ENCODE results near the gene TBXA2R. TPM values are rescaled to one million over a fixed set of nuclear protein-coding genes. Genes with fewer than 3 reads are reported as not detected.

Gene TBXA2R
- total and polyA plus RNA-seq, 2 experiments from 2014 or later: 0.76 to 2.6 TPM

DNA sequence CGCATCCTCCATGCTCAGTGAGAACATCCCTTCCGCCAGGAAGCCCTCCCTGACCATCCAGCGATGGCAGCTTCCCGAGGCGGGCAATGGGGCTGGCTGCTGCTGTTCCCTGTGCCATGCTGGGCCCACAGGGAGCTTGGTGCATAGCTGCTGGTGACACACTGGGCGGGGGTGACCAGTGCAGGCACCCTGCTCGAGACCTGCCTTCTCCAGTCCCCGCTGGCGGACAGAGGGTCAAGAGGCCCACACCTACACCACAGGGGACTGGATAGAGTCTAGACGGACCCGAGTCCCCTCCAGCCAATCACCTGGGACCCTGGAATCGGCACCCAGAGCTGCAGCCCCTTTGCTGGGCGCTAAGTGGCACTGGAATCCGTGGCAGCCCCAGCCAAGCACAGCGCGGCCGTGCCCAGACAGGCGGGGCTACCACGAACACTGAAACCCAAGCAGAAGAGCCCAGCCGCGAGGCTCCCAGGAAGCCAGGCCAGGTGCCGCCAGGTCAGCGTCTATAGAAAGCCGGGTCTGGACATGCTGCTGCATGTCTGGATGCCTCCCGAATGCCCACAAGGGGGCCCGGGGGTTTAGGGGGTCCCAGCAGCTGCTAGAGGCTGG, 9.0 kb upstream of the TBXA2R start:
- DNase-seq: no peak
- H3K9me2 ChIP-seq (ENCODE audit: insufficient read depth): no peaks in the 10 kb centered on the region
- H2AFZ ChIP-seq: no peak overlapping the region
- H3K9me3 ChIP-seq (ENCODE audit: low read depth): no peaks in the 10 kb centered on the region
- no peaks in the 10 kb centered on the region for H3K27me3 ChIP-seq (replicated peaks; ENCODE audit: insufficient read depth)
- H3K36me3 ChIP-seq (ENCODE audit: low read depth): no peaks in the 10 kb centered on the region
- H4K20me1 ChIP-seq (ENCODE audit: insufficient read depth): no peaks in the 10 kb centered on the region
- no peak overlapping the region for H3K9ac ChIP-seq
- 92 to 97% methylated on average over 22 to 25 of the region's 26 CpGs for WGBS, 2 experiments (ENCODE audit: low coverage in 1 of 2, low lambda C conversion rate in 2 of 2, missing lambda C conversion rate in 2 of 2)
- no peak overlapping the region for H3K27ac ChIP-seq
- H3F3A ChIP-seq (ENCODE audit: insufficient read depth): no peaks in the 10 kb centered on the region
- H3K4me2 ChIP-seq (ENCODE audit: unreplicated experiment): no peak overlapping the region
- H3K4me1 ChIP-seq (ENCODE audit: insufficient read depth): no peaks in the 10 kb centered on the region
- in situ Hi-C loops (cut with MboI): loop anchor here (25.0 kb wide), 1 partner anchor 303 kb away; no protein-coding TSS in a partner anchor
- TF ChIP-seq EZH2phosphoT487 (IDR thresholded peaks at IDR 0.05; ENCODE audit: insufficient read depth, low read depth) (no peak), EZH2 (IDR thresholded peaks at IDR 0.05; ENCODE audit: insufficient read depth, poor library complexity, severe bottlenecking) (no peak)
- no peaks in the 10 kb centered on the region for H3K79me2 ChIP-seq (ENCODE audit: insufficient read depth)
- no peak overlapping the region for H3K4me3 ChIP-seq

DNA sequence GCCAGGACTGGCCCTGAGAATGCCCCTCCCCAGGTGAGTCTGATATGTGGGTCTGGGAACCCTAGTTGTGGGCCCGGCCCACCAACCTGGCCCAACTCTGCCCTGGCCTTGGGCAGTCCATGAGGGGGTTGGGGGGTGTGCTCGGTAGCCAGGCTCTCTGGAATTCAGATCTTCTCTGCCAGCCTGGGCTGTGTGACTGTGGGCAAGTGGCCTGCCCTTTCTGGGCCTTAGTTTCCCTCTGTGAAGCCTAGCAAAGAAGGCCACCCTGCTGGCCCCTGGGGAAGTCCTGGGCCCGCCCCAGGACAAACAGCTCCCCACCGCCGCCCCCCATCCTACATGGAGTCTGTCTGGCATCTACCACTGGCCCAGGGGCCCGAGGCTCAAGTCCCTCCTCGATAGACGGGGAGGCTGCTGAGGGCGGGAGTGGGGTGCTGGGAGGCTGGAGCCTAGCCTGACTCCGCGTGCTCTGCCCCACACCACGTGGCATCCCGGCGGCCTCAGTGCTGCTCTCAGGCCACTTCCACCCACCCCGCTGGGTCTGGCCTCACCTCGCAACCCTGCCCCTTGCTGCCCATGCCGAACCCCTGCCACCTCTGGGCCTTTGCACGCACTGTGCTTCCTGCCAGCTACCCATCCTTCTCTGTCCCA, 8.3 kb upstream of the TBXA2R start:
- no peak overlapping the region for H3K4me3 ChIP-seq
- no peak overlapping the region for H3K27ac ChIP-seq
- H3K36me3 ChIP-seq (ENCODE audit: low read depth): no peaks in the 10 kb centered on the region
- H4K20me1 ChIP-seq (ENCODE audit: insufficient read depth): no peaks in the 10 kb centered on the region
- in situ Hi-C loops (cut with MboI): loop anchor here (25.0 kb wide), 1 partner anchor 303 kb away; no protein-coding TSS in a partner anchor
- no peaks in the 10 kb centered on the region for H3K9me3 ChIP-seq (ENCODE audit: low read depth)
- no peak overlapping the region for H3K9ac ChIP-seq
- no peaks in the 10 kb centered on the region for H3K9me2 ChIP-seq (ENCODE audit: insufficient read depth)
- no peaks in the 10 kb centered on the region for H3K4me1 ChIP-seq (ENCODE audit: insufficient read depth)
- no peak for TF ChIP-seq EZH2 (IDR thresholded peaks at IDR 0.05; ENCODE audit: insufficient read depth, poor library complexity, severe bottlenecking)
- TF ChIP-seq EZH2phosphoT487 (IDR thresholded peaks at IDR 0.05; ENCODE audit: insufficient read depth, low read depth): no peak
- no peak overlapping the region for H2AFZ ChIP-seq
- H3K79me2 ChIP-seq (ENCODE audit: insufficient read depth): no peaks in the 10 kb centered on the region
- H3K4me2 ChIP-seq (ENCODE audit: unreplicated experiment): no peak overlapping the region
- no peaks in the 10 kb centered on the region for H3K27me3 ChIP-seq (replicated peaks; ENCODE audit: insufficient read depth)
- no peaks in the 10 kb centered on the region for H3F3A ChIP-seq (ENCODE audit: insufficient read depth)
- WGBS, 2 experiments (ENCODE audit: low coverage in 1 of 2, low lambda C conversion rate in 2 of 2, missing lambda C conversion rate in 2 of 2): 88 to 94% methylated on average over 14 to 18 of the region's 18 CpGs
- no peak for DNase-seq

DNA sequence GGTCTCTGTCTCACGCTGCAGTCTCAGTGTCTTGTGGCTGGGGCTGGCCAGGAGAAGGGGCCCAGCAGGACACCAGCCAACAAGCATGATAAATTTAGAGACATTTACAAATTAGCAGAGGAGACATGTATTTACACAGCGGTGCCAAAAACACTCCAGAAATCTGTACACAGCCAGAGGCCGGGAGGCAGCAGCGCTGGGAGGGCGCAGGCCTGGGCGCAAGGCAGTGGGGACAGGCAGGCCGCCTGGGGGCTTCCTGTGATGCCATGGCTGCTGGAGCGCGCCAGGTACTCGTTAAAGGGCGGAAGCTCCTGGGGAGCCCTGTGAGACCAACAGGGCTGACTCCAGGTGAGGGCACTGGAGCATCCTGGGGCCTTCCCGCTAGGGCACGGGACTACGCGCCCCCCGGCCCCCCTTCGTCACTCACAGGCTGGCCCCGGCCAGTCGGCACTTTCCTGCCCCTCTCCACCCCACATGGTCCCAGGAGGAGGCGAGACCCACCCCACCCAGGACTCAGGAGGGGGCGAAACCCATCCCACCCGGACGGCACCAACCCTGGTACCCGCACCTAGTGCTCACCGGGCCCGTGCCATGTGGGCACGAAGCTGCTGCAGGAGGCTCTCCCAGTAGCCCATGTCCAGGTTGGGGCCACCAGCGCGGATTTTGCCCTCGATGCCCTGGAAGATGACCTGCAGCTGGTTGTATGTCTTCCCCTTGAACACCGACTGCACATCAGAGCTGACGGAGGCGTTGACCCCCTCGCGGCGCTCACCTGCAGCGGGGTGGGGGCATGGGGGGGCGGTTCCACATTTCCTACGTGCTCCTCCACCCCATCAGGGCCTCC, 7.4 kb upstream of the TBXA2R start:
- in situ Hi-C loops (cut with MboI): loop anchor here (25.0 kb wide), 1 partner anchor 302 kb away; no protein-coding TSS in a partner anchor
- DNase-seq: no peak
- TF ChIP-seq EZH2 (IDR thresholded peaks at IDR 0.05; ENCODE audit: insufficient read depth, poor library complexity, severe bottlenecking): no peak
- Histone ChIP-seq H3K36me3 (ENCODE audit: low read depth) (no peaks in the 10 kb centered on the region), H3K4me1 (ENCODE audit: insufficient read depth) (no peaks in the 10 kb centered on the region), H3K9me2 (ENCODE audit: insufficient read depth) (no peaks in the 10 kb centered on the region), H4K20me1 (ENCODE audit: insufficient read depth) (no peaks in the 10 kb centered on the region), H3K27me3 (replicated peaks; ENCODE audit: insufficient read depth) (no peaks in the 10 kb centered on the region), H3K79me2 (ENCODE audit: insufficient read depth) (no peaks in the 10 kb centered on the region), H3K9me3 (ENCODE audit: low read depth) (no peaks in the 10 kb centered on the region), H3K4me2 (ENCODE audit: unreplicated experiment) (no peak overlapping the region), H3F3A (ENCODE audit: insufficient read depth) (no peaks in the 10 kb centered on the region), H2AFZ (no peak overlapping the region), H3K4me3 (no peak overlapping the region), H3K9ac (no peak overlapping the region), H3K27ac (no peak overlapping the region)
- WGBS, 2 experiments (ENCODE audit: low coverage in 1 of 2, low lambda C conversion rate in 2 of 2, missing lambda C conversion rate in 2 of 2): 93 to 97% methylated on average over 27 to 39 of the region's 39 CpGs

DNA sequence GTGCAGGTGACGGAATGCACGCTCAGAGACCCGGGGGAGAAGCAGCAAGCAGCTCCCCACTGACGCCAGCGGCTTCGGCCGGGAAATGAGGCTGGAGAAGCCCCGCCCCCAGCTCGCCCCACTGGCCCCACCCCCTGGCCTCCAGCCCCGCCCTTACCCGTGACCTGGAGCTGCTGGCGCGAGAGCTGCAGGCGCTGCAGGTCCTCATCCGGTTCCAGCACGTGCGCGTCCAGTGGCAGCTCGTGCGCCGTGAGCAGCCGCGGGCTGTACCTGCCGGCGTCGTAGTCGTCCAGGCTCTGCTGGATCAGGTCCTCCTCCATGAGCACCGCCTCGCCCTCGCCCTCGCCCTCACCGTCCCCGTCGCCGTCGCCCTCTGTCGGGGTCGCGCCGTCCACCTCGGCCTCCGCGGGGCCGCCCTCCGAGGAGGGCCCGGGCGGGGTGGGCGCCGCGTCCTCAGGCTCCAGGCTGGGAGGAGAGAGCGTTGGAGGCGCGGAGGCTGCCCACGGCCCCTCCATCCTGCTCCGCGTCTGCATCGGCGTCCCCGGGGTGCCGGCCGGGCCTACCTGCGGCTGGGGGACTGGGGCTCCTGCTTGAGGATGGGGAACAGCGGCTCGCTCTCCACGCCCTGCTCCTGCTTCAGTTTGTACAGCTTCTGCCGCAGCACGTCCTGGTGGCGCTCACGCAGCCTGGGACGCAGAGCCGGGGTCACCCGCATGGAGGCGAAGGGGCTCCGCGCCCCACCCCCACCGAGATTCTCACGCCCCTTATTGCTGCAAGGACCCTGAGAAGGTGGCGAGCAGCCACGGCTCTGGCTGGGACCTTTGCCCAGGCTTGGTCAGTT, 6.4 kb upstream of the TBXA2R start:
- 88 to 89% methylated on average over 34 to 76 of the region's 79 CpGs for WGBS, 2 experiments (ENCODE audit: low coverage in 1 of 2, low lambda C conversion rate in 2 of 2, missing lambda C conversion rate in 2 of 2)
- Histone ChIP-seq H3K9ac (no peak overlapping the region), H3K9me3 (ENCODE audit: low read depth) (no peaks in the 10 kb centered on the region), H3K9me2 (ENCODE audit: insufficient read depth) (no peaks in the 10 kb centered on the region), H4K20me1 (ENCODE audit: insufficient read depth) (no peaks in the 10 kb centered on the region), H3K4me1 (ENCODE audit: insufficient read depth) (no peaks in the 10 kb centered on the region), H3K4me2 (ENCODE audit: unreplicated experiment) (no peak overlapping the region), H3F3A (ENCODE audit: insufficient read depth) (no peaks in the 10 kb centered on the region), H3K27ac (no peak overlapping the region), H3K79me2 (ENCODE audit: insufficient read depth) (no peaks in the 10 kb centered on the region), H3K36me3 (ENCODE audit: low read depth) (no peaks in the 10 kb centered on the region), H2AFZ (no peak overlapping the region), H3K27me3 (replicated peaks; ENCODE audit: insufficient read depth) (no peaks in the 10 kb centered on the region), H3K4me3 (no peak overlapping the region)
- in situ Hi-C loops (cut with MboI): loop anchor here (25.0 kb wide), 1 partner anchor 301 kb away; no protein-coding TSS in a partner anchor
- DNase-seq: peak; percentile 19
- no peak for TF ChIP-seq EZH2phosphoT487 (IDR thresholded peaks at IDR 0.05; ENCODE audit: insufficient read depth, low read depth)
- no peak for TF ChIP-seq EZH2 (IDR thresholded peaks at IDR 0.05; ENCODE audit: insufficient read depth, poor library complexity, severe bottlenecking)
